ENCODE measurements around the gene TSC22D1. TPM values are rescaled to one million over a fixed set of nuclear protein-coding genes. Genes with fewer than 3 reads are reported as not detected.

TSC22D1 gene
- total RNA-seq, 2 experiments from 2014 or later = 8.0 to 17.9 TPM

GRCh38 chr13:44406617-44407016 is 169.5 kb downstream of the TSC22D1 start:
- H3K27me3 Mint-ChIP-seq = peaks cover 11% of the 10 kb centered on the region
- H3K36me3 Mint-ChIP-seq = no peaks in the 10 kb centered on the region
- no peak for DNase-seq
- no peak for ATAC-seq
- no peak overlapping the region for H3K4me3 Mint-ChIP-seq
- CTCF ChIA-PET = no interaction called here
- H3K27ac Mint-ChIP-seq = no peak overlapping the region
- no peaks in the 10 kb centered on the region for H3K9me3 Mint-ChIP-seq (ENCODE audit: low read depth)
- no peaks in the 10 kb centered on the region for H3K4me1 Mint-ChIP-seq

- H3K4me3 Mint-ChIP-seq = no peak overlapping the region
- ATAC-seq (no peak), DNase-seq (no peak)
- H3K27ac Mint-ChIP-seq = no peak overlapping the region
- no peaks in the 10 kb centered on the region for H3K9me3 Mint-ChIP-seq (ENCODE audit: low read depth)
- H3K36me3 Mint-ChIP-seq = no peaks in the 10 kb centered on the region
- H3K27me3 Mint-ChIP-seq = peaks cover 7% of the 10 kb centered on the region
- CTCF ChIA-PET = no interaction called here
- H3K4me1 Mint-ChIP-seq = no peaks in the 10 kb centered on the region
Observed at GRCh38 chr13:44404261-44405132, 171.6 kb downstream of the TSC22D1 start.

GRCh38 chr13:44403461-44404056 is 172.6 kb downstream of the TSC22D1 start:
- H3K4me3 Mint-ChIP-seq = no peak overlapping the region
- no peak overlapping the region for H3K27ac Mint-ChIP-seq
- DNase-seq (no peak), ATAC-seq (no peak)
- CTCF ChIA-PET = no interaction called here
- no peaks in the 10 kb centered on the region for H3K9me3 Mint-ChIP-seq (ENCODE audit: low read depth)
- peaks cover 7% of the 10 kb centered on the region for H3K27me3 Mint-ChIP-seq
- no peaks in the 10 kb centered on the region for H3K36me3 Mint-ChIP-seq
- no peaks in the 10 kb centered on the region for H3K4me1 Mint-ChIP-seq

DNA sequence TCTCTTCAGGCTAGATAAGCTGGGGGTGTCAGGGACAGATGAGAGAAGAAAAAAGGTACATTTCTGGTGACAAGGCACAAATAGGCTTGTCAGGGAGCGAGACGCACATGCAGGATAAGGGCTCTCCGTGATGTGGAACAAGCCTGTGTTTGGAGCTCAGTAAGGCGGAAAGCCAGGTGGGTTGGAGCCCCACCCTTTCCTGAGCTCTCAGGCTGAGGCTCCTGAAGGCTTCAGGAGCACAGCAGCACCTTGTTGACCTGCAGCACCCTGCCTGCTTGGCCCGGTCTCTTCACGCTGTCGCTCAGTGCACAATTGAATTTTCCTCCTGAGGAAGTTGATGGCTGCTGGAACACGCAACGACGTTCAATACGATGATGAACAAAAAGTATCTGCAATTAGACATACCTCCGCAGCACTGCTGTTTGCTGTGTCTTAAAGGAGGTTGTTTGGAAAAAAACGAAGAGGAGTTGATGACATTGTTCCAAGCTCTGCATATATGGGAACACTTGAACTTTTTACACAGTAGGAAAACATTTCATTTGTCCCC is 173.2 kb downstream of the TSC22D1 start:
- CTCF ChIA-PET = no interaction called here
- no peaks in the 10 kb centered on the region for H3K36me3 Mint-ChIP-seq
- H3K27ac Mint-ChIP-seq = no peak overlapping the region
- ATAC-seq (no peak), DNase-seq (no peak)
- H3K4me3 Mint-ChIP-seq = no peak overlapping the region
- no peaks in the 10 kb centered on the region for H3K4me1 Mint-ChIP-seq
- H3K27me3 Mint-ChIP-seq = peaks cover 7% of the 10 kb centered on the region
- H3K9me3 Mint-ChIP-seq (ENCODE audit: low read depth) = no peaks in the 10 kb centered on the region

GRCh38 chr13:44401577-44401976 is 174.6 kb downstream of the TSC22D1 start:
- no peaks in the 10 kb centered on the region for H3K36me3 Mint-ChIP-seq
- peaks cover 5% of the 10 kb centered on the region for H3K27me3 Mint-ChIP-seq
- DNase-seq (no peak), ATAC-seq (no peak)
- CTCF ChIA-PET = no interaction called here
- H3K4me3 Mint-ChIP-seq = no peak overlapping the region
- no peaks in the 10 kb centered on the region for H3K4me1 Mint-ChIP-seq
- no peaks in the 10 kb centered on the region for H3K9me3 Mint-ChIP-seq (ENCODE audit: low read depth)
- H3K27ac Mint-ChIP-seq = no peak overlapping the region

GRCh38 chr13:44400736-44401135 is 175.4 kb downstream of the TSC22D1 start:
- no peak overlapping the region for H3K4me3 Mint-ChIP-seq
- ATAC-seq = no peak
- DNase-seq = no peak
- H3K4me1 Mint-ChIP-seq = no peaks in the 10 kb centered on the region
- peaks cover 3% of the 10 kb centered on the region for H3K27me3 Mint-ChIP-seq
- no peaks in the 10 kb centered on the region for H3K36me3 Mint-ChIP-seq
- H3K27ac Mint-ChIP-seq = no peak overlapping the region
- CTCF ChIA-PET = interaction anchor here (0.7 kb wide), 1 partner anchor 337 kb away, joined by 3 read pairs; no protein-coding TSS in a partner anchor
- no peaks in the 10 kb centered on the region for H3K9me3 Mint-ChIP-seq (ENCODE audit: low read depth)

GRCh38 chr13:44399074-44399473 is 177.1 kb downstream of the TSC22D1 start:
- H3K9me3 Mint-ChIP-seq (ENCODE audit: low read depth) = no peaks in the 10 kb centered on the region
- H3K36me3 Mint-ChIP-seq = no peaks in the 10 kb centered on the region
- DNase-seq (no peak), ATAC-seq (no peak)
- H3K4me1 Mint-ChIP-seq = no peaks in the 10 kb centered on the region
- CTCF ChIA-PET = no interaction called here
- H3K27me3 Mint-ChIP-seq = peaks cover 3% of the 10 kb centered on the region
- no peak overlapping the region for H3K27ac Mint-ChIP-seq
- no peak overlapping the region for H3K4me3 Mint-ChIP-seq

DNA sequence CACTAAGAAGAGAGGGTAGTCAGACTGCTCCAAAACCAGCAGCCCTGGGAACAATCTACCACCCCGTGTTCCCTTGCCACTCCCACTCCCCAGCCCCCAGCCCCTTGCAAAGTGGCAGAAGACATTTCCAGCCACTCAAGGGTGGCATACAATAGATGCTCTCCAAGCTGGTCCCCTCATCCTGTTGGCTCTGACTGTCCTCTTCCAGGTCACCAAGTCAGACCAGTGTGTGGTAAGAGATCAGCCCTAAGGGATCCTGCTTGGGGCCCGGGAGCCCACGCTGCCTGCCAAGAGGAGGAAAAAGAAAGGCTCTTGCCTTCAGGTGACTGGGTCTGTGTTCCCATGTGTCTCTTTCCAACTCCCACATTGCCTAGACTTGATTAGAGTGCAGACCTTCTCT is 177.5 kb downstream of the TSC22D1 start:
- DNase-seq = no peak
- Mint-ChIP-seq H3K4me3 (no peak overlapping the region), H3K36me3 (no peaks in the 10 kb centered on the region), H3K4me1 (no peaks in the 10 kb centered on the region), H3K27ac (no peak overlapping the region), H3K27me3 (peaks cover 3% of the 10 kb centered on the region), H3K9me3 (ENCODE audit: low read depth) (no peaks in the 10 kb centered on the region)
- no peak for ATAC-seq
- CTCF ChIA-PET = no interaction called here

DNA sequence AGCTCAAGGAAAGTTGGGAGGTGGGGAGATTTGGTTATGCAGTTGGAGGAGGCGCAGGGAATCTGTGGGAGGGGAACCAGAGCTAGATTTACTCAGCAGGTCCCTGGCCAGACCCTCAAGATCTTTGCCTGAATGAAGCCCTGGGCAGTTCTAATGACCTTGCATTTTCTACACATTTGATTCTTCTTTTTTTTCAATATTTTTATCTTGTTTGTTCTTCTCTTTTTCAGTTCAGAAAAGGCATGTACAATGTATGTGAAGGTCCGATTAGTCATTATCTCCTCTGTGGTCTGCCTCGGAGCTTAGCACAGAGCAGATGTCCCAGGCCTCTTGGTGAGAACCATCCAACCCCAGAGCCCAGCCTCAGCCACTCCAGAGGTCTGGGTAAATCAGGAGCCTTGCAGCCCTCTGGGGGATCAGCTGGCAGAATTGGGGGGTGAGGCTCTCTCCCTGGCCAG is 178.3 kb downstream of the TSC22D1 start:
- Mint-ChIP-seq H3K36me3 (no peaks in the 10 kb centered on the region), H3K27ac (no peak overlapping the region), H3K27me3 (peaks cover 8% of the 10 kb centered on the region), H3K4me1 (no peaks in the 10 kb centered on the region), H3K9me3 (ENCODE audit: low read depth) (no peaks in the 10 kb centered on the region), H3K4me3 (no peak overlapping the region)
- ATAC-seq (no peak), DNase-seq (no peak)
- CTCF ChIA-PET = no interaction called here

DNA sequence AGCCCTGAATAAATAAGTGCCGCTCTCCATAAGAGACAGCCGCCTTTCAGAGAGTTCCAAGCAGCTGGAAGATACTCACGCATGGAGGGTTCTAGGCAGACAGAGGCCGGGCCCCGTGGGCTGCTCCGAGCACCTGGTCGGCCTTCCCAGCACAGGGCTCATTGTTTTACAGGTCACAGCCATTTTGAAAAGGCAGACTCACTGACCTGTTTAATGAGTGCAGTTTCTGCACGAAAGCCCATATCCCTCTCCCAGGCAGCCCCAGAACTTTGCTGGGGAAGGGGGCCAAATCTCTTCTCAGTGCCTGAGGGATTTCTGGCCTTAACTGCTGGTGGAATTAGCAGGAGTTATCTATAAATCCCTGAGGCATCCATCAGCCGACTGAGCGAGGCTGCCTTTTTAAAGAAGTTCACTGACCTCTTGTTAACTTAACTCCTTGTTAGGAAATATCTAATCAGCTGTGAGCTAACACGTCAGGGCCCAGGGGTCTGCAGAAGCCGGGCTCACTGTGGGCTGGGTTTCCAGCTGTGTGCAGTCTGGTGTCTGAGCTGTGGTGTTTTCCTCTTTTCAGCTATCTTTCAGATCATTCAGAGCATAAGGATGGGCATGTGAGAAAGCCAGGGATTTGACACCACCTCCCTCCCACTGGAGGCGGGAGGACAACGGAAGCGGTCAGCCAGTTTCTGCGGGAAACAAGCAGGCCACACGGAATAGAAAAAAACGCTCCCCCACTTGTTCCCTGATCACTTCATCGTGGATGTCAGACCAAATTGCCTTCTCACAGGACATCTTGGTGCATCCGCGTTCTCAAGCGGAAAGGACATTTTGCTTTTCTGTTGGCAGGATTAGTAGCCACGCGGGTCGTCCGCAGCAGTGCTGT is 179.2 kb downstream of the TSC22D1 start:
- Mint-ChIP-seq H3K9me3 (ENCODE audit: low read depth) (no peaks in the 10 kb centered on the region), H3K27ac (no peak overlapping the region), H3K36me3 (no peaks in the 10 kb centered on the region), H3K4me1 (no peaks in the 10 kb centered on the region), H3K27me3 (peaks cover 9% of the 10 kb centered on the region), H3K4me3 (no peak overlapping the region)
- no peak for DNase-seq
- no peak for ATAC-seq
- CTCF ChIA-PET = interaction anchor here (0.6 kb wide), 1 partner anchor 1095 kb away, joined by 4 read pairs; no protein-coding TSS in a partner anchor

GRCh38 chr13:44395976-44396694 is 180.0 kb downstream of the TSC22D1 start:
- no peaks in the 10 kb centered on the region for H3K9me3 Mint-ChIP-seq (ENCODE audit: low read depth)
- CTCF ChIA-PET = interaction anchor here (0.6 kb wide), 1 partner anchor 1094 kb away, joined by 4 read pairs; no protein-coding TSS in a partner anchor
- no peak overlapping the region for H3K27ac Mint-ChIP-seq
- no peak for DNase-seq
- H3K36me3 Mint-ChIP-seq = no peaks in the 10 kb centered on the region
- H3K4me3 Mint-ChIP-seq = no peak overlapping the region
- H3K4me1 Mint-ChIP-seq = no peaks in the 10 kb centered on the region
- ATAC-seq = no peak
- peaks cover 9% of the 10 kb centered on the region for H3K27me3 Mint-ChIP-seq

DNA sequence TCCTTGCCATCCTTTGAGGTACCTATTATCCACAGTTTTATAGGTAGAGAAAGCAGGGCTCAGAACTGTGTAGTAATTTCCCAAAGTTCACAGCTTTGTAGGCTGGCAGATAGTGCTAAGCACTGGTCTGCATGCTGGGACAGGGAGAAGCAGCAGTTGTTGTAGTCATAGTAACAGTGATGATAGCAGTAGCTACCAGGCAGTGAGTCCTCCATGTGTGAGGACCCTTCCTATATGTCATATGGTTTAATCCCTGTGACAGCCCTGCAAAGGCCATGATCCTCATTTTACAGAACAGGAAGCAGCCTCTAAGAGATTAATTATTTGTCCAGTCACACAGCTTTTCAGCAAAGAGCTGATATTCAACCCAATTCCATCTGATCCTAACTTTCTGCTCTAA is 181.5 kb downstream of the TSC22D1 start:
- DNase-seq = no peak
- Mint-ChIP-seq H3K27ac (no peak overlapping the region), H3K4me3 (no peak overlapping the region), H3K36me3 (no peaks in the 10 kb centered on the region), H3K4me1 (no peaks in the 10 kb centered on the region), H3K9me3 (ENCODE audit: low read depth) (no peaks in the 10 kb centered on the region), H3K27me3 (peaks cover 14% of the 10 kb centered on the region)
- CTCF ChIA-PET = no interaction called here
- ATAC-seq = no peak

- H3K27ac Mint-ChIP-seq = no peak overlapping the region
- CTCF ChIA-PET = no interaction called here
- no peak overlapping the region for H3K4me3 Mint-ChIP-seq
- ATAC-seq (no peak), DNase-seq (no peak)
- no peaks in the 10 kb centered on the region for H3K36me3 Mint-ChIP-seq
- H3K27me3 Mint-ChIP-seq = peaks cover 14% of the 10 kb centered on the region
- H3K4me1 Mint-ChIP-seq = no peaks in the 10 kb centered on the region
- H3K9me3 Mint-ChIP-seq (ENCODE audit: low read depth) = no peaks in the 10 kb centered on the region
Observed at GRCh38 chr13:44393391-44393790, 182.7 kb downstream of the TSC22D1 start.

Measured in activated CD8-positive, alpha-beta memory T cell treated with anti-CD3 and anti-CD28 coated beads, Interleukin-2, amount 10 ng/mL, durations not matched to agents 7 days and 5 days (primary cell).